Colon (tissue), 2 donors: ENCODE results near the gene SIRPD.
"Not testable (repeated sequence)": the region's sequence is repeated elsewhere in the genome, so short reads cannot be mapped to it uniquely, and the experiment has no call there.

Source experiments
- FAIRE-seq: peaks from 2 replicates; lab custom pipeline; 2012; peaks lifted over from hg19 to GRCh38; lab: Jason Lieb, UNC
- donor health status: control.
- donor health status: control.

The SIRPD gene

DNA sequence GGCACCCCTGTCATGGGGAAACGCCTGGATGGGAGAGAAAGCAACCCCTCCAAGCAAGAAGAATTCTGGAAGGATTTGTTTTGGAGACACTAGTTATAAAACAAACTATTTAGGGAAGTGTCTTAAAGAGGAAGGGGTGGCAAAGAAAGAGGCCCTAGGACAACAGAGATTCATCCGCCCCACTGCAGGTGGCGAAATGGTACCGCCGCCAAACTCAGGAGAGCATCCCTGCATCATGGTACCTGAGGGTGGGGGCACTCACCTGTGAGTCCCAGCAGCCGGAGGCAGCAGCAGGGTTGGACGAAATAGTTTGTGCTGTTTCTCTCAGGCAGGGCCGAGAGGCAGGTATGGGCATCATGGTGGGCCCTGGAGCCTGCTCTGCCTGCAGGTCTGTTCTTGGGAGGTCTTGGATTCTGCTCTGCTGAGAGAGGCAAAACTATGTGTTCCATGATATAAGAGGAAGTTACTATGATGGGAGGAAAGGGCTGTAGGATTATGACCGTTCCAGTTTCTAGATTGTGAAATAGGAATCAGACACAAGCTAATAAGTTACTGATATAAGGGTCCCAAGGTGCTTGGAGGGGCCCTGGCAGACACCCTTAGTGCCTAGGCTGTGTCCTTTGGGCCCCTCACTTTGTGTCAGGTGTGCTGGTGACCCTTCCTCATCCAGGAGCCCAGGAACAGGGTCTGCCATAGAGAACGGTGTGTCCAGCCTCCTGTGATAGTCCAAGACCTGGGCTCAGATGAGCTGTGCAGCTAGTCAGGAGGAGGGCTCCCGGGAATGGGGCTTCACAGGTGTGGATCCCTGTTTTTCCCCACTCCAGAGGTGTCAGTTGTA is 20.4 kb downstream of the SIRPD start:
- FAIRE-seq, result no peak

DNA sequence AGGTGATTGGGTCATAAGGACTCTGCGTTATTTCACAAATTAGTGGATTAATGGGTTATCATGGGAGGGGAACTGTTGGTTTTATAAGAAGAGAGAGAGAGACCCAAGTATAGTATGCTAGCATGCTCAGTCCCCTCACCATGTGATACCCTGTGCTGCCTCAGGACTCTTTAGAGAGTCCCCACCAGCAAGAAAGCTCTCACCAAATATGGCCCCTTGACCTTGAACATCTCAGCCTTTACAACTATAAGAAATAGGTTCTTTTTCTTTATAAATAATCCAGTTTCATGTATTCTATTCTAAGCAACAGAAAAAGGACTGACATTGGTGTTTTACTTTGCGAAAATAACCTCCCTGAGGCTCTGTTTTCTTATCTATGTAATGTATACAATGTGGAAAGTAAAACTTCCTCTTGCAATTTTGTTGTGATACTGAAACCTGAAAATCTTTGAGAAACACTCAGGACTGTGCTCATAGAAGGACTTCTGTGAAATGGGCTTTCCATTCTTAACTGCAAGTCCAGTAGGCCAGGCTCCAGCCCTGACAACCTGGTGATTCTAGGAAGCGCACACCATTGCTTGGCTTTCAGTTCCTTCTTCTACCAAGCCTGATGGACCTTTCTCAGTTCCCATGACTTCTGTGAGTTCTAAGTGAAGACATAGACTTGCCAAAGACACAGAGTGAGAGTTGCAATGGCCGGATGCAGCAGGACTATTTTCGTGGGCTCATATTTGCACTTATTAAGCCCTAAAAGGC is 21.9 kb downstream of the SIRPD start:
- FAIRE-seq, result no peak

DNA sequence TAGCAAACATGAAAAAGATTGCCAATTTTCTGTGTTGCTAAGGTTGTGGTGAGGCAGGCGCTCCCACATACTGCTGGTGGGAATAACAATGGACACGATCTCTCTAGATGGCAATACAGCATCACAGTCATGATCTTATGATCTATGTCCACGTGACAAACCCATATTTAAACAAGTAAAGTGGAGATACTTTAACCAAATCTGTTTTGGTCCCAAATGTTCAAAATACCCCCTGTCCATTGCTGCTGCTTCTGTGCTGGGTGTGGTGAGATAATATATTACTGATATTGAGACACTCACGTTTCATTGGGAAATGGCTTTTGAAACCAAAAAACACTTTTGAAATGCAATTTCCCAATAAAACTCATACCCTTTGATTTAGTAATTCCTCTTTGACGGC is 23.0 kb downstream of the SIRPD start:
- FAIRE-seq, result no peak

DNA sequence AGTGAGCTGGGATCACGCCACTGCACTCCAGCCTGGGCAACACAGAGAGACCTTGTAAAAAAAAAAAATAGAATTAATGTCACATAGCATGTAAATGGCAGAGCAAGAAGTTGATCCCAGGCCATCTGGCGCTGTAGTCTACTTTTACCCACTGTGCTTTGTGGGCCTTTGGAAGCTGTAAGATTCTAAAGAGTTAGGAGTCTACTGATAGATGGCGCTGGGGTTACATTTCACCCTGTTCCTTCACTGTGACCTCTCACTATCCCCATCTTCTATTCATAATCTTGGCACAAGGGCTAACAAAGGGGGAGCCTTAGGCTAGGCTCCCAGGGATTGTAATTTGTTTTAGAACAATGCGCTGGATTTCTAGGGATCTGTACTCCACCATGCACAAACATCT is 24.4 kb downstream of the SIRPD start:
- FAIRE-seq, result no peak

DNA sequence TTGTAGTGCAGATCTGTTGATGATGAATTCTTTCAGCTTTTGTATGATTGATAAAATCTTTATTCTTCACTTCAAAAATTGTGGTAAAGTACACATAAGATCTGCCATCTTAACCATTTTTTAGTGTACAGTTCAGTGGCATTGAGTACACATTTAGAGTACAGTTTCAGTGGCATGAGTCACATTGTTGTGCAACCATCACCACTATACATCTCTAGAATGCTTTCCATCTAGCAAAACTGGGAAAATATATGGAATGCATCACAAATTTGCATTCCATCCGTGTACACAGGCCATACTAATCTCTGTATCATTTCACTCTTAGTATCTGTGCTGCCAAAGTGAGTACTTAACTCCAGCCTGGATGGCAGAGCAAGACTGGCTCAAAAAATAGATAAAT is 28.7 kb downstream of the SIRPD start:
- no peak for FAIRE-seq

DNA sequence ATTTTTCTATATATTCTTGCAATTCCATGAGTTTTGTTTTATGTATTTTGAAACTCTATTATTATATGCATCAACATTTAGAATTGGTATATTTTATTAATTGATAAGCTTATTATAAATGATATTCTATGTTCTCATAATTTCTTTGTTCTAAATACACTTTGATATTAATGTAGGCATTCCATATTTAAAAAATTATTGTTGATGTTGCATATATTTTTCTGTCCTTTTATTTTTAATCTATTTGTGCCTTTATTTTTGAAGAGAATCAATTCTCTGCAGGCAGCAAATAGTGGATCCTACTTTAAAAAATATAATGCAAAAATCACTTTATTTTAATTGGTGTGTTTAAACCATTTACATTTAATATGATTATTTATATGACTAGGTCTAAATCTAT is 29.6 kb downstream of the SIRPD start:
- FAIRE-seq, result no peak

DNA sequence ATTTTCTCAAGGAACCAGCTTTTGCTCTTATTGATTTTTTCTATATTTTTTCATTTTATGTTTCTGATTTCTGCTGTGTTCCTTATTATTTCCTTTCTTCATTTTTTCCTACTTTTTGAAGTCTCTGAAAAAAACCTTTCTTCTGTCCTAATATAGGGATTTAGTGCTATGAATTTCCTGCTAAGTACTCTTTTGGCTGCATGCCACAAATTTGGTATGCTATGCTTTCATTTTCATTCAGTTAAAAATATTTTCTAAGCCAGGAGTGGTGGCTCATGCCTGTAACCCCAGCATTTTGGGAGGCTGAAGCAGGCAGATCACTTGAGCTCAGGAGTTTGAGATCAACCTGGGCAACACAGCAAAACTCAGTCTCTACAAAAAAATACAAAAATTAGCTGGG is 30.6 kb downstream of the SIRPD start:
- no peak for FAIRE-seq

DNA sequence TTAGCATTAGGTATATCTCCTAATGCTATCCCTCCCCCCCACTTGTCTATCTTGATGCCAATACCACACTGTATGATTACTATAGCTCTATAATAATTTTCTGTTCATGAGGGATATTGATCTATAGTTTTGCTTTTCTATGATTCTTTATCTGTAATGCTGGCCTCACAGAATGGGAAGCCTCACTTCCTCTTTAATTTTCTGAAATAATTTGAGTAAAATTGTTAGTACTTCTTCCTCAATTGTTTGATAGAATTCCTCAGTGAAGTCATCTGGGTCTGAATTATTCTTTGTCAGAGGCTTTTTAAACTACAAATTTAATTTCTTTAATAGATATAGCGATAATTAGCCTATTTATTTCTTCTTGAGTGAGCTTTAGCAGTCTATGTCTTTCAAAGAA is 31.2 kb downstream of the SIRPD start:
- no peak for FAIRE-seq

DNA sequence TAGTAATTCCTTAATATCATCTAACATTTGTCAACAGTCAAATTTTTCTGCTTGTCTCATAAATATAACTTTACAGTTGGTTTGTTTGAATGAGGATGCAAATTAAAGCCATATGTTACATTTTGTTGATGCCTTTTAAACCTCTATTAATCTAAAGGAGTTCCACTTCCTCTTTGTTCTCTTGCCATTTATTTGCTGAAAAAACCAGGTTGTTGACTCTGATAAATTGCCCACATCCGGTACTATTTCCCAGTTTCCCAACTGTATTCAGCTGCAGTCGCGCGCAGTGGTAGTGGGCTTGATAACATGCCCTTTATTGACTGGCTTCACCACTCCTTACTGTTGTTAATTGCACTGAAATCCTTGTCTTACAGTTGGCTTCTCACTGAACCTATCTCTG is 33.5 kb downstream of the SIRPD start:
- FAIRE-seq, result no peak

DNA sequence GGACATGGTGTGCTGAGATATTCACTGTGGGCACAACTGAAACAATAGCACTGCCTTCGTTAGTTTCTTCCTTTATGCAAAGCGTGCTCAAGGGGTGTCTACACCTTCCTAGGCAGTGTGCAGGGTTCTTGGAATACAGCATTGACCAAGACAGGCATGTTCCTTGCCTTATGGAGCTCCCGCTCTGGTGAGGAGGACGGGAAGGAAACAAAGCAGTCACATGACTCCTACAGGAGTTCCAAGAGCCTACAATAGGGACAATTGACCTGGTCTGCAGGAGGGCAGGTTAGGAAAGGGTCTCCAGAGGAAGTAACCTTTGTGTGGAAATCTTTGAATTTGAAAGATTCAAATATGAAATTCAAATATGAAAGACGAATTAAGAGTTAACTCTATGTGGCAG is 40.5 kb downstream of the SIRPD start:
- FAIRE-seq, result no peak

DNA sequence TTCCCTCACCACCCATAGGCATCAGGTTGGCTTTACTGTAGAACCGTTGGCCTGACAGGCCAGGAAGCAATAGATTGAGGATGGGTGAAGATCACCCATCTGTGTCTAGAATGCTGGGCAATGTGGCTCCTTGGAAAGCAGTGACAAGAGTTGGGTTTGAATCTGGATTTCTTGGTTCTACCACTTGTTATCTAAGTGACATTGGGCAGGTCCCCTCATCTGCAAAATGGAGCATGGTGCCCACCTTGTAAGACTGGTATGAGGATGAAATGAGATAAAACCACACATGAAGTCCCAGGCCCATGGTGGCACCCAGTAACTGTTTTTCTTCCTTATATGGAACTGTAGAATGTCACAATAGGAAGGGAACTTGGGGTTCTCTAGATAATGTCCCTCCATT is 43.7 kb downstream of the SIRPD start:
- no peak for FAIRE-seq

DNA sequence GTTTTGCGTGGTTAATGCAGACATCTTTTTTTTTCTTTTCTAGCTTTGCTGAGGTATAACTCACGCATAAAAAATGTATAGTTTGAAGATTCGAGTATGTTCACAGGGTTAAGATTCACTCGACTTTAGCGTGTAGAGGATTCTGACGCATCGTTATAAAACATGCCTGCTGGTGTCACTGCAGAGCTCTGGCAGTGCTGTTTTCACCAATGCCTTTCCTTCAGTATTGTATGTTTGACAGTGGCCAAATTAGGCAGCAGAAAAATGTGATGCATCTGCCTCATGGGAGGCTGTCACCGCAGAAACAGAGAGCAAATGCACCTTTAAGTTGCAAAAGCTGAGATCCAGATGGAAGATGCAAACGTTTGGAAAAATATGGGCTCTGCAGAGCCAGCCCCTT is 48.3 kb downstream of the SIRPD start:
- FAIRE-seq, result no peak

DNA sequence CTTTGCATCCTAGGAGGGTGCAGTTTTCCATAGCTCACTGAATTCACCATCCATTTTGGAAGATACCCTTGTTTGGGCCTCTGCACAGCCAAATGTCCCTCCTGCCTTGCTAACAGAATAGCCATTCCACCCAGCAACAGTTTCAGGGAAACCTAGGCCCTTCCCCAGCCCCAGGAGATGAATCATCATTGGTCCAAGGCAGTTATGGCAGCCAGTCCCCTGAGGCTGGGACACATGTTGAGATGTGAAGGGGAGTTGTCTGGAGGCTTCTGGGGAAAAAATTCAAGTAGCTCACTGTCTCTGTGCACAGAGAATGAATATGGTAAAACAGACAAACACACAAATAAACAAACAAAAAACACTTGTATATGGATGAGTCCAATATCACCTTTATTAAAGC is 48.9 kb downstream of the SIRPD start:
- no peak for FAIRE-seq

DNA sequence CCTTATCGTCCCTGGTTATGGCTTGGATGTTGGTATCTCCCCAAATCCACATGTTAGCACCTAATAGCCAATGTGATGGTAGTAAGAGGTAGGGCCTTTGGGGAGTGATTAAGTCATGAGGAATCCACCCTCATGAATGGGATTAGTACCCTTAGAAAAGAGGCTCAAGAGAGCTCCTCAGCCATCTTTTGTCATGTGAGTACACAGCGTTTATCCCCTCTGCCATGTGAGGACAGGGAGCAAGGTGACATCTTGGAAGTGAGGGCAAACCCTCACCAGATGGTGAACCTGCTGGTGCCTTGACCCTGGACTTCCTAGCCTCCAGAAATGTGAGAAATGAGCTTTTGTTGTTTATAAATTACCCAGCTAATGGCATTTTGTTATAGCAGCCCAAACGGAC is 50.2 kb downstream of the SIRPD start:
- FAIRE-seq, result no peak

DNA sequence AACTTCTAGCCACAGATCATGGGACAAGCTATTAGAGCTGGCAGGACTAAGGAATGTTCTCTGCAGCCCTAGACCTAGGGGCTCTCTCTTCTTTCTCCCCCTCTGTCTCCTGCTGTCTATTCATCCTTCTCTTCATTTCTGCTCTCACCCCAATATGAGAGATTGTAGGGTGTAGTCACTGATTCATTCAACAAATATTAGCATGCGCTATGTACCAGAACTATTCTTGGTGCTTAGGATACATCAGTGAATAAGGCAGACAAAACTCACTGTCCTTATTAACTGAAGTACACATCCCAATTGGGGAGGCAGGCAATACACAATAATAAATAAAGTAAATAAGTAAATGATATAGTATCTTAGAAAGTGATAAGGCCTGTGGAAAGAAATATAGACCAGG is 51.6 kb downstream of the SIRPD start:
- FAIRE-seq, result no peak

DNA sequence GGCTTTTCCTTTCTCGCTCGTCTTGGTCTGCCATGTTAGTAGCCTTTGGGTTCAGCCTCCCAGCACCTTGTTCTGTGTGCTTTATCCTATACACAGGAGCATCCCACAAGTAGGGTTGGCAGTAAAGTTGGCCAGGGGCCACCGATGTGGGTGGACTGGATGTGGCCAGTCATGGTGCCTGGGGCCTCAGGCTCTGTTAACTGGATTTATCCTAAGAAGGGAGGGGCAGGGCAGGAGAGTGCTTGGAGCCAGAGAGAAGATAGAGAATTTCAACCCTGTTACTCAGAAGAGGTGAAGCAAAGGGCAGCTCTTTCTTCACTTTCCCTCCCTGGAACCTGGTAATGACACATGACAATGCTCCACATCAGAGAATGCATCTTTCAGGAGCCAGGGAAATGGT is 52.1 kb downstream of the SIRPD start:
- no peak for FAIRE-seq

DNA sequence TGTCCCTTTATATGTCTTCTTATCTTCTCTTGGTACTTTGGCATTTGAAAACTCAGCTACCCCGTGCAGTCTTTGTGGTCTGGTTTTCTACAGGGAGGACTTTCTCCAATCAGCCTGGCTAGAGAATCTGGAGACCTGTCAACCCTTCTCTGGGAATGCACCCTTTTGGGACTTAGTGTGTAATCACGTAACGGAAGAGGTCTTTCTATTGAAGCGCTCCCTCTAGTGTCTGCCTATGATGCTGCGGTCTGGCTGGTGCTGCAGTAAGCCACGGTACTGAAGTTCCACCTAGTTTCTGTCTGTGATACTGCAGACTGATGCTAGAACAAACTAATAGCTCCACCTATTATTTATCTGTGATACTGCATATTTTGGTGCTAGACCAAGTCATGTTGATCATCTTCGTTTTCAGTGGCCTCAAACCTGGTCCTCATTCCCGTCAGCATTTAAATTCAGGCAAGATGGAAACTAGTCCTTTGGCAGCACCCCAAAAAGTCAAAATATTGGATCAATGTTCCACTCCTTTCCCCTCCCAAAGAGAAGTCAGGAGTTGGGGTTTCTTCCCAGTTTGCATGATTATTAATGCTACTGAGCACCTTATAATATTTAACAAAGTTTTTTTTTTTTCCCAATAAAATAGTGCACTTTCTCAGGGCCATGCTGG is 53.8 kb downstream of the SIRPD start:
- no peak for FAIRE-seq

DNA sequence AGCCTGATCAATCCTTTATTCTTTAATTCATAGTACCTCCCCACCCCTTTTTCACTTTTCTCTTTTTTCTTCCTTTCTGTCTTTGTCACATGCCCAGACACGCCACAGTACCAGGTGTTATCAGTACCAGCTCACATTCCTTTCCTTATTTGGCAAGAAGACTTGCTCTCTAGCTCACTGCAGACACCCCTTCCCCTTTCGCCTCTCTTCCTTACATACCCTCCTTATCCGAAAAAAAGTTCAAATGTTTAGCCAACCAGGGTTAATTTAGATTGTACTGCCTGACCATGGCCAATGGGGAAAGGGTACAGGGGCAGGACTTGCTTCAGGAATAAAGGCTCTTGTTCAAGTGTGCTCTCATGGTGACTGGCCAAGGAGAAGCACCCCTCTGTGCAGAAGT is 57.0 kb downstream of the SIRPD start:
- FAIRE-seq, result no peak

DNA sequence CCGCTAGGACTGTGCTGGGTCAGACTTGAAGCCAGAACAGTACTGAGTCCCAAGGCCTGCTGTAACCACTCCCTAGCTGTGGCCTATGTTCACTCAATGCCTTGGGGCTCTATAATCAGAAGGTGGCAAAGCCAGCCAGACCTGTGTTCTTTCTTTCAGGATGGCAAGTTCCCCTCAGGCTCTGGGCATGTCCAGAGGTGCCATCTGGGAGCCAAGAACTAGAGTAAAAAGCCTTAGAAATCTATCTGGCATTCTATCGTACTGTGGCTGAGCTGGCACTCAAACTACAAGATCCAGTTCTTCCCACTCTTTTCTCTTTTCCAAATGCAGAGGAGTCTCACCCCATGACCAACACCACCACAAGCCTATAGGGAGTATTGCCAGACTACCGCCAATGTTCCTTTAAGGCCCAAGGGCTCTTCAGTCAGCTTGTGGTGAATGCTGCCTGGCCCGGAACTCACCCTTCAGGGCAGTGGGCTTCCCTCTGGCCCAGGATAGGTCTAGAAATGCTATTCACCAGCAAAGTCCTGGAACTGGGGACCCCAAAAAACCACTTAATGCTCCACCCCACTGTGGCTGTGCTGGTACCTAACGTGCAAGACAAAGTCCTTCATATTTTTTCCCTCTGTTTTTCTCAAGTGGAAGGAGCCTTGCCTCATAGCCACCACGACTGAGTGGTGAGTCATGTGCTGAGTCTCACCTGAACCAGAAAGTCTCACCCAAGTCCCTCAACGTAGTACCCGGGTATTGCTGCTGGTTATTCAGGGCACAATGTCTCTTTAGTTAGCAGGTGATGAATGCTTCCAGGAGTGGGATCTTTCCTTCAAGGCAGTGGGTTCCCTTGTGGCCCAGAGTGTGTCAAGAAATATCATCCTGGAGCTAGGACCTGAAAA is 57.7 kb downstream of the SIRPD start:
- FAIRE-seq, result no peak

DNA sequence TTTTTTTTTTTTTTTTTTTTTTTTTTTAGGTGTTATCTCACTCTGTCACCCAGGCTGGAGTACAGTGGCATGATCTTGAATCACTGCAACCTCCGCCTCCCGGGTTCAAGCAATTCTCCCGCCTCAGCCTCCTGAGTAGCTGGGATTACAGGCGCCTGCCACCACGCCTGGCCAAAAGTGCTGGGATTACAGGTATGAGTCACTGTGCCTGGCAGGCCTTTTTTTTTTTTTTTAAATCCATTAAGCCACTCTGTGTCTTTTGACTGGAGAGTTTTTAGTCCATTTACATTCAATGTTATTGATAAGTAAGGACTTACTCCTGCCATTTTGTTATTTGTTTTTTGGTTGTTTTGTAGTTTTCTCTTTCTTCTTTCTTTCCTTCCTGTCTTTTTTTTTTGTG is 60.1 kb downstream of the SIRPD start:
- FAIRE-seq, result not testable (repeated sequence)

DNA sequence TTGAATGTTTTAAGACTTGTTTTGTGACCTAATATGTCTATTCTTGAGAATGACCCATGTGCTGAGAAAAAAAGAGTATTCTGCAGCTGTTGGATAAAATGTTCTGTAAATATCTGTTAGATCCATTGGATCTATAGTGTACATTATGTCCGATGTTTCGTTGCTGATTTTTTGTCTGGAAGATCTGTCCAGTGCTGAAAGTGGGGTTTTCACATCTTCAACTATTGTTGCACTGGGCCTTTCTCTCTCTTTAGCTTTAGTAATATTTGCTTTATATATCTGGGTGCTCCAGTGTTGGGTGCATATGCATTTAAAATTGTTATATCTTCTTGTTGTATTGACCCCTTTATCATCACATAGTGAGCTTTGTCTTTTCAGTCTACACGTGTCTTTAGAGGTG is 60.6 kb downstream of the SIRPD start:
- no peak for FAIRE-seq

DNA sequence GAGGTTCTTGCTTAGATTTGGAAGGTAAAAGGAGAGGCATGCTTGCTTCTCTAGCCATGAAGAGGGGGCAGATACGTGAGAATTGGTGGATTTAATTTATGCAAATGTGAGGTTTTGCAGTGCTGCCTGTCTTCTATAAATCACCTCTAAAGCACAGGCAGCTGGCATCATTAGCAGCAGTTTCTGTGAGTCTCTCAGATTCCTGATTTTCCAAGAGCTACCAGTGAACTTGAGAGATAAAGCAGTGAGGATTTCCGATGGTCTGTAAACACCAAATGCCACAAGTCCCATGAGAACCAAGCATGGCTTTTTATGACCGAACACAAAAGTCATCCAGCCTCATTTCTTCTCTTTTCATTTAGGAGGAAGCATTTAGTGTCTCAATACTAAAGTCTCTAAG is 63.1 kb downstream of the SIRPD start:
- no peak for FAIRE-seq
